Adrenal gland (tissue), 12 donors: ENCODE results near the gene IGFBP4. TPM values are rescaled to one million over a fixed set of nuclear protein-coding genes. Genes with fewer than 3 reads are reported as not detected.

Experiments
- DNase-seq, 7 donors: peaks; one replicate each; pipeline ENCODE4 v3.0.0-alpha.2; 2019 to 2020
- H3K27ac ChIP-seq, 5 donors: fragments of 200-600 bp; sonication (generic) in 4 of 5; 1 replicate in 3 of 5; 2 replicates in 2 of 5; pipeline versions ENCODE4 v1.5.1 to v1.8.0; 2016 to 2020; ENCODE audit warnings: mild to moderate bottlenecking in 1 of 5
- H3K27me3 ChIP-seq: fragments of 200-600 bp; 2 replicates; pipeline ENCODE4 v1.8.0; 2021
- H3K36me3 ChIP-seq, 2 donors: fragments of 200-600 bp; replicated peaks in 1 of 2; 1 replicate in 1 of 2; 2 replicates in 1 of 2; pipeline versions ENCODE4 v1.5.1 to v1.8.0; 2018 to 2022
- H3K4me1 ChIP-seq, 2 donors: fragments of 200-600 bp; replicated peaks in 1 of 2; 1 replicate in 1 of 2; 2 replicates in 1 of 2; pipeline versions ENCODE4 v1.5.1 to v1.8.0; 2018 to 2021
- H3K4me3 ChIP-seq, 4 donors: fragments of 200-600 bp; sonication (generic) in 3 of 4; one replicate each; pipeline ENCODE4 v1.5.1; 2016 to 2018
- H3K9me3 ChIP-seq, 3 donors: fragments of 200-600 bp; sonication (generic) in 1 of 3; replicated peaks in 1 of 3; 1 replicate in 2 of 3; 2 replicates in 1 of 3; pipeline versions ENCODE4 v1.5.1 to v1.8.0; 2016 to 2021
- POLR2A ChIP-seq, 2 donors: fragments of 450-650 bp; IDR thresholded peaks; one replicate each; pipeline ENCODE4 v1.6.1; 2017; ENCODE audit warnings: antibody characterized with exemption in 2 of 2, mild to moderate bottlenecking in 2 of 2, moderate library complexity in 1 of 2
- WGBS, 4 donors: extraction: QIAGEN DNeasy Blood & Tissue Kit in 2 of 4; methylation state at CpG; one replicate each; pipeline versions ENCODE4 v1.1.5 to v1.1.7; 2013 to 2017; 5-methylcytosine and 5-hydroxymethylcytosine counted together
- intact Hi-C, 2 donors: fragments of 100-400 bp; cut with DNase I; formaldehyde crosslinking; loops; one replicate each; pipeline versions ENCODE4 v1.14.1 to v1.15.0; 2022 to 2023
- polyA plus RNA-seq, 3 donors: library from polyadenylated mRNA; stranded (reverse); fragments of 200-250 nt in 2 of 3; fragments of 350-450 nt in 1 of 3; fragmentation: Illumina TruSeq in 1 of 3; extraction: RNeasy Lipid Tissue Mini Kit (QIAGEN cat#74804) in 1 of 3; gene quantifications; one replicate each; pipeline ENCODE4 v1.2.3, GENCODE V29; 2013 to 2014
- total RNA-seq, 9 donors: library from RNA; depleted of rRNA in 4 of 9; stranded (reverse); fragments of >200 nt in 4 of 9; fragments of 120-200 nt in 1 of 9; fragmentation: NEBNext Ultra II Directional in 1 of 9; extraction: Animal tissue kit (Norgen Biotek cat#: 25700) in 1 of 9; gene quantifications; one replicate each; pipeline versions ENCODE4 v1.1.0 to v1.2.4, GENCODE V29; 2013 to 2023
- TF ChIP-seq, protein P1 (sequence below), 6 experiments: fragments of 450-650 bp in 4 of 6; fragments of 200-600 bp in 2 of 6; sonication (generic) in 1 of 6; IDR thresholded peaks; 1 replicate in 5 of 6; 2 replicates in 1 of 6; pipeline versions ENCODE4 v1.5.1 to v1.8.0; 2016 to 2021; ENCODE audit warnings: antibody characterized with exemption in 6 of 6, mild to moderate bottlenecking in 2 of 6, moderate library complexity in 1 of 6
- donor health status: healthy with polysubstance abuse.
- donor health status: Bipolar disorder and iron deficiency.
- donor health status: DM: yes; HTN: yes; CAD: no.
- donor health status: DM: no; HTN: no; CAD: no.
- donor health status: DM: no; HTN: no; CAD: no.
- donor health status: DM: yes; HTN: yes; CAD: no.

Gene IGFBP4
- total and polyA plus RNA-seq, 12 donors, result 21.4 to 458 (median 256) TPM

- Histone ChIP-seq H3K27me3 (no peaks in the 10 kb centered on the region), H3K9me3 (no peaks in the 10 kb centered on the region), H3K4me1 (peaks cover 0 to 20% of the 10 kb centered on the region in 2 donors), H3K36me3 (peaks cover 0 to 33% of the 10 kb centered on the region in 2 donors), H3K27ac (peak overlapping the region in 1 of 5 donors; percentile 61), H3K4me3 (no peak overlapping the region)
- intact Hi-C loops, result no loop called here
- peak in 1 of 7 donors; percentile 20 for DNase-seq
- 71 to 78% (median 77%) methylated on average over 6 to 8 of the region's 8 CpGs for WGBS, 4 donors
- TF ChIP-seq, protein P1, sequence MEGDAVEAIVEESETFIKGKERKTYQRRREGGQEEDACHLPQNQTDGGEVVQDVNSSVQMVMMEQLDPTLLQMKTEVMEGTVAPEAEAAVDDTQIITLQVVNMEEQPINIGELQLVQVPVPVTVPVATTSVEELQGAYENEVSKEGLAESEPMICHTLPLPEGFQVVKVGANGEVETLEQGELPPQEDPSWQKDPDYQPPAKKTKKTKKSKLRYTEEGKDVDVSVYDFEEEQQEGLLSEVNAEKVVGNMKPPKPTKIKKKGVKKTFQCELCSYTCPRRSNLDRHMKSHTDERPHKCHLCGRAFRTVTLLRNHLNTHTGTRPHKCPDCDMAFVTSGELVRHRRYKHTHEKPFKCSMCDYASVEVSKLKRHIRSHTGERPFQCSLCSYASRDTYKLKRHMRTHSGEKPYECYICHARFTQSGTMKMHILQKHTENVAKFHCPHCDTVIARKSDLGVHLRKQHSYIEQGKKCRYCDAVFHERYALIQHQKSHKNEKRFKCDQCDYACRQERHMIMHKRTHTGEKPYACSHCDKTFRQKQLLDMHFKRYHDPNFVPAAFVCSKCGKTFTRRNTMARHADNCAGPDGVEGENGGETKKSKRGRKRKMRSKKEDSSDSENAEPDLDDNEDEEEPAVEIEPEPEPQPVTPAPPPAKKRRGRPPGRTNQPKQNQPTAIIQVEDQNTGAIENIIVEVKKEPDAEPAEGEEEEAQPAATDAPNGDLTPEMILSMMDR (IDR thresholded peaks at IDR 0.05), result no peak
- no peak for TF ChIP-seq POLR2A (IDR thresholded peaks at IDR 0.05)
Measured at GRCh38 chr17:40459636-40460603, 16.7 kb downstream of the IGFBP4 start.

DNA sequence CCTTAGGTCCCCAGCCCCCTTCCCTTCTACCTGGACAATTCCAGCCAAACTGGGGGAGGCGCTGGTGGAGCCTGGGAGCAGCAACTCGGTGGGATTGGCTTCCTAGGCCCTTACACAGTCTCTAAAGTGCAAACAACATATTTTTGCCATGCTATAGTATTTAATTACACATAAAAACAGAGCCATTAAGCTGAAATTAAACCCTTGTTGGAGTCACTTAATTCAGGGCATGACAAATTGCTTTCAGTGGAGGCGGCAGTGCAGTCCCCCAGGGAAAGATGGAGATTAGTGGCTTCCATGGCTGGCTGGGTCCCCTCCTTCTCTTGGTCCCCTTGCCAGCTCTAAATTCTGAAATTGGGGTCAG is 17.3 kb downstream of the IGFBP4 start:
- no peaks in the 10 kb centered on the region for H3K27me3 ChIP-seq
- TF ChIP-seq POLR2A (IDR thresholded peaks at IDR 0.05), result no peak
- H3K36me3 ChIP-seq, result peaks cover 0 to 27% of the 10 kb centered on the region in 2 donors
- no peaks in the 10 kb centered on the region for H3K9me3 ChIP-seq
- peak overlapping the region in 1 of 5 donors; percentile 61 for H3K27ac ChIP-seq
- H3K4me3 ChIP-seq, result no peak overlapping the region
- intact Hi-C loops, result no loop called here
- H3K4me1 ChIP-seq, result peaks cover 0 to 20% of the 10 kb centered on the region in 2 donors
- DNase-seq, result no peak
- 61 to 78% (median 69%) methylated on average over 1 to 3 of the region's 3 CpGs for WGBS, 4 donors

- intact Hi-C loops, result no loop called here
- peak in 1 of 7 donors; percentile 26 for DNase-seq
- H3K27ac ChIP-seq, result peak overlapping the region in 1 of 5 donors; percentile 63
- H3K36me3 ChIP-seq, result peaks cover 0 to 21% of the 10 kb centered on the region in 2 donors
- no peak for TF ChIP-seq POLR2A (IDR thresholded peaks at IDR 0.05)
- TF ChIP-seq, protein P1 (IDR thresholded peaks at IDR 0.05), result no peak
- H3K4me3 ChIP-seq, result no peak overlapping the region
- peaks cover 0 to 20% of the 10 kb centered on the region in 2 donors for H3K4me1 ChIP-seq
- H3K27me3 ChIP-seq, result no peaks in the 10 kb centered on the region
- no peaks in the 10 kb centered on the region for H3K9me3 ChIP-seq
- WGBS, 4 donors, result 61 to 74% (median 68%) methylated on average over 9 of the region's 9 CpGs
Measured at GRCh38 chr17:40460968-40461731, 17.9 kb downstream of the IGFBP4 start.

DNA sequence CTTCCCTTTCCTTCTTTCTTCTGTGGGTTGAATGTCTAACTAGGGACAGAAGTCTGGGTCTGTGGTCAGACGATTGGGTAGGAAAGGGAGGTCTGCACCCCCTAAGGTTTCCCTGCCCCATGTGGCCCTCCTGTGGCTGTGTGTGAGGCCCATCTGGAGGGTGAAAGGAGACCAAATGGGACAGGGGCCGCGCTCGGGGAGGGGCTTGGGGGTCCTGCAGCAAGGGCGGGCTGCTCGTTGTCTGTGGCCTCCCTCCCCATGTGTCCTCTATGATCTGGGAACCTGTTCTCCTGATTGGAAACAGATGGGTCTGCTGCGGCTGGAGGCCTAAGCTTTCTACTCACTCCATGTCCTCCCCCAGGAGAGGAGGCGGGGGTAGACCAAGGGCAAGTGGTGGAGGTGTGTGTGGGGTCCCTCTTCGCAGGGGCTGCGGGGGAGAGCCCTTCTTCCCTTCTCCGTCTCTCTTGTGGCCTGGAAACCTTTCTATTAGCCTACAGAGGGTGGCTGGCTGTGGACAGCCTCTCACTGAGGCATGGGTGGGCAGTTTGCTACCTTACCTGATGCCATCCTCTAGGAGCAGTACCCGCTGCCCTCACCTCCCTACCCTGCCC is 18.6 kb downstream of the IGFBP4 start:
- TF ChIP-seq, protein P1 (IDR thresholded peaks at IDR 0.05), result no peak
- TF ChIP-seq POLR2A (IDR thresholded peaks at IDR 0.05), result no peak
- intact Hi-C loops, result no loop called here
- H3K27ac ChIP-seq, result peak overlapping the region in 2 of 5 donors; percentile 38 to 63
- peaks cover 0 to 14% of the 10 kb centered on the region in 2 donors for H3K36me3 ChIP-seq
- peak in 1 of 7 donors; percentile 22 for DNase-seq
- H3K9me3 ChIP-seq, result no peaks in the 10 kb centered on the region
- WGBS, 4 donors, result 59 to 72% (median 67%) methylated on average over 10 to 12 of the region's 12 CpGs
- no peaks in the 10 kb centered on the region for H3K27me3 ChIP-seq
- no peak overlapping the region for H3K4me3 ChIP-seq
- H3K4me1 ChIP-seq, result peaks cover 0 to 20% of the 10 kb centered on the region in 2 donors
